AG09319 (cell line): ENCODE results near the gene MAP3K4.
"Not testable (repeated sequence)": the region's sequence is repeated elsewhere in the genome, so short reads cannot be mapped to it uniquely, and the experiment has no call there.

ENCODE experiments used
- DNase-seq: peaks from one replicate; pipeline ENCODE4 v3.0.0-alpha.2; 2010; ENCODE audit warnings: low read depth; ENCODE audit errors: extremely low read depth
- TF ChIP-seq, protein P1 (sequence below): IDR thresholded peaks from 2 replicates; pipeline ENCODE4 v1.5.1; 2011; ENCODE audit warnings: low read depth, mild to moderate bottlenecking, inconsistent platforms, low read length, moderate library complexity

MAP3K4 gene

GRCh38 chr6:160963651-160964050 is 27.9 kb upstream of the MAP3K4 start:
- DNase-seq = no peak
- TF ChIP-seq, protein P1, sequence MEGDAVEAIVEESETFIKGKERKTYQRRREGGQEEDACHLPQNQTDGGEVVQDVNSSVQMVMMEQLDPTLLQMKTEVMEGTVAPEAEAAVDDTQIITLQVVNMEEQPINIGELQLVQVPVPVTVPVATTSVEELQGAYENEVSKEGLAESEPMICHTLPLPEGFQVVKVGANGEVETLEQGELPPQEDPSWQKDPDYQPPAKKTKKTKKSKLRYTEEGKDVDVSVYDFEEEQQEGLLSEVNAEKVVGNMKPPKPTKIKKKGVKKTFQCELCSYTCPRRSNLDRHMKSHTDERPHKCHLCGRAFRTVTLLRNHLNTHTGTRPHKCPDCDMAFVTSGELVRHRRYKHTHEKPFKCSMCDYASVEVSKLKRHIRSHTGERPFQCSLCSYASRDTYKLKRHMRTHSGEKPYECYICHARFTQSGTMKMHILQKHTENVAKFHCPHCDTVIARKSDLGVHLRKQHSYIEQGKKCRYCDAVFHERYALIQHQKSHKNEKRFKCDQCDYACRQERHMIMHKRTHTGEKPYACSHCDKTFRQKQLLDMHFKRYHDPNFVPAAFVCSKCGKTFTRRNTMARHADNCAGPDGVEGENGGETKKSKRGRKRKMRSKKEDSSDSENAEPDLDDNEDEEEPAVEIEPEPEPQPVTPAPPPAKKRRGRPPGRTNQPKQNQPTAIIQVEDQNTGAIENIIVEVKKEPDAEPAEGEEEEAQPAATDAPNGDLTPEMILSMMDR = no peak

DNA sequence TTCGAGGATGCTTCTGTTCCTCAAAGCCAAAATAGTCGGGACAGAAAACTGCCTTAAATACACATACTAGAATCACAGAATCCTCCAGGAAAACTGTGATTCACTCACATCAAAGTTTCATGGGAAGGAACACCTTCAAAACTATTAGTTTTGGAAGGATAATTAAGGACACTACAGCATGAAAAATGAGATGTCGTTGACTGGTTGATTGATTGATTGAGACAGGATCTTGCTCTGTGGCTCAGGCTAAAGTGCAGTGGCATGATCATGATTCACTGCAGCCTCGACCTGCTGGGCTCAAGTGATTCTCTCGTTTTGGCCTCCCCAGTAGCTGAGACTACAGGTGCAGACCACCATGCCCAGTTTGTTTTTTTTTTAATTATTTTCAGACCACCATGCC is 25.7 kb upstream of the MAP3K4 start:
- DNase-seq = no peak
- TF ChIP-seq, protein P1 = no peak

DNA sequence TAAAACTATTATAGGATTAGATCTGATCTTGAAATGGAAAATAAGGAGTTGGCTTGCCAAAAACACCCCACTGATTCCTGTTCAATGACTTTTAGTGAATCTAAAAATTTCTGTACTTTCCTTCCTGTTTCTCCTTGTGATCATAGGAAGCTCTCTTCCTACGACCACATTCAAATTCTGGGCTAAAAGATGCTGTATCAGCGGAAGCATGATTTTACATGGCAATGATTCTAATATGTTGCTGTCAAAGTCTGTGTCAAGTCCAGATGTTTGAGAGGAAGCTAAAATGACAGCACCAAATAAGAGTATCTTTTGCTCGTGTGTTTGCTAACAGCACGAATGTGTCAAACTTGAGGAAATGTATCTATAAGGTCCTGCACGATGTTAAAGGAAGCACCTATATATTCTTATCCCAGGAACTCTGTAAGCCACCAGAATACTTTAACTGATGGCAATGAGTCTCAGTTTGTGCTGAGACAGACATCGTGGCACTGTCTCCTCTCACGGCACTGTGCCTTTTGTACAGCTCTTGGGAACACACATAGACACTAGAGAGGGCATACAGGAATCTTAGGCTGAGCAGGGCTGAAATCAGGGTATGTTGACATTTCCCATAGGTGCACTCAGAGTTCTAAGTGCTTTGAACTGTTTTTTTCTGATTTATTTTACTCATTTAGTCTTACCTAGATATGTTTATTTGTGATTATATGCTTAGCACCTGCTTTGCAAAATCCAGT is 24.9 kb upstream of the MAP3K4 start:
- TF ChIP-seq, protein P1 = no peak
- no peak for DNase-seq

DNA sequence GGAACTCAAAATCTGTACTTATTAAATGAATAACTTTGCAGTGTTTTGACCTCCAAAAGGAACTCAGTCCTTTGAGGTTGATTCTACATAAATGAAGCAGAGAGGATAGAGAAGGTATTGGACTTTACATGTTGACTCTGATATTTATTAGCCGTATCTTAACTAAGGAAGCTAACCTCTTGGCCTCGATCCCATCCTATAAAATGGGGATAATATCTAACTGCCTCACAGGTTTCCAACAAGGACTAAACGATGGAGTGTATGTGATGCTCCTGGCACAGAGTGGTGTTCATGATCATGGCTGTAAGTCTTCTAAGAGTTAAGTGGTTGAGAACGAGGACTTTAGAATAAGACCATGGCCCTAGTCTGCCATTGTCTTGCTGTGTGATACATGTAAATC is 24.2 kb upstream of the MAP3K4 start:
- DNase-seq = no peak
- TF ChIP-seq, protein P1 = no peak

DNA sequence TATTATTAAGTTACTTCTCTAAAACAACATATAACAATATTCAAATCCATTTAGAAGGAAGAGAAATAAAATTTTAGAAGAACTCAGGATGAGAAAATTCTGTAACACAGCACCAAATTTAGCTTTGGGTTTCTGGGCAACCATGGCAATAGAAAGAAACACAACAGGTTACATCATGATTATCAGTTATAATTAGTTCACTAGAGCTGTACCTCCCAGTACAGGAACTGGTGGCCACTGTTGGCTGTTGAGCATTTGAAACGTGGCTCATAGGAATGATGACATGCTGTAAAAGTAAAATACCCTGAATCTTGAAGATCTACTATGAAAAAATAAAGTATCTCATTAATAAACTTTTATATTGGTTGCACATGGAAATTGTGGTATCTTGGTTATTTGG is 23.7 kb upstream of the MAP3K4 start:
- no peak for DNase-seq
- TF ChIP-seq, protein P1 = no peak

DNA sequence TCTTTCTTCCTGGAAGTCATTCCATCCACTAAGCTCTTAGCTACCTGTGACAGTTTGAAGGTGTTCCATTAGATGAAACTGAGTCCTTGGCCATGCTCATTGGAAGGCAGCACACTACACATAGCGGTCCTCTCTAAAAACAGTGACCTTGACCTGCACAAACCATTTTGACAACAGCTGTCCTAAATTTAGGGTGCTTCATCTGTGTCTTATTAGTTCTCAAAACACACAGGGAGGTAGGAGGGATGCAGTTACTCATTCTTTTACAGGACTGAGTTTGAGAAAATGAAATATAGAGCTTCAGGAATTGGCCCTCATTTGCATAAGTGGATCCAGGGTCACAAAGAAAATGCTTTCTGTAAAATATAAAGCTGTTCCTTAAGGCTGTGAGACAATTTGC is 20.4 kb upstream of the MAP3K4 start:
- TF ChIP-seq, protein P1 = no peak
- no peak for DNase-seq

- TF ChIP-seq, protein P1 = no peak
- DNase-seq = peak; percentile 76
These were observed 19.5 kb upstream of the MAP3K4 start for GRCh38 chr6:160972111-160972510.

DNA sequence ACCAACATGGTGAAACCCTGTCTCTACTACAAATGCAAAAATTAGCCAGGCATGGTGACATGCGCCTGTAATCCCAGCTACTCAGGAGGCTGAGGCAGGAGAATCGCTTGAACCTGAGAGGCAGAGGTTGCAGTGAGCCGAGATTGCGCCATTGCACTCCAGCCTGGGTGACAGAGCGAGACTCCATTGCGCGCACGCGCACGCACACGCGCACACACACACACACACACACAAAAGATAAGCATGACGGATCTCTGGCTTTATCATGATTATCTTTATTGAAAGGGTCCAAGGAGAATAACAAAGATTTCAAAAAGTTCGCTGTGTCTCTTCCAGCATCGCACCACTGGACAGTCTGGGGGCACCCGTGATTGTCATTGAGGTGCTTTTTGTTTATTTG is 19.0 kb upstream of the MAP3K4 start:
- not testable (repeated sequence) for DNase-seq
